Gastrocnemius medialis (tissue), 4 donors: ENCODE data around the gene ATG12.

Experiments used
- CTCF ChIP-seq, 5 experiments: fragments of 450-650 bp in 3 of 5; fragments of 200-600 bp in 2 of 5; sonication (generic) in 2 of 5; IDR thresholded peaks in 4 of 5; conservative IDR thresholded peaks in 1 of 5; 1 replicate in 4 of 5; 2 replicates in 1 of 5; pipeline ENCODE4 v1.5.1; 2016 to 2019; ENCODE audit warnings: antibody characterized with exemption in 5 of 5, mild to moderate bottlenecking in 3 of 5, moderate library complexity in 3 of 5
- POLR2A ChIP-seq, 2 donors: fragments of 450-650 bp; IDR thresholded peaks; one replicate each; pipeline ENCODE4 v1.6.1; 2017; ENCODE audit warnings: antibody characterized with exemption in 2 of 2, mild to moderate bottlenecking in 2 of 2, moderate library complexity in 2 of 2

GRCh38 chr5:115831163-115831768, 10.1 kb downstream of the ATG12 start:
- TF ChIP-seq CTCF (IDR thresholded peaks at IDR 0.05 in 4 of 5, conservative IDR thresholded peaks at IDR 0.05 in 1 of 5): peak in 4 of 5 experiments; percentile 36 to 69 (median 48)
- no peak for TF ChIP-seq POLR2A (IDR thresholded peaks at IDR 0.05)
